Prostate gland (tissue), 2 donors: ENCODE measurements around the gene FAM53C. TPM values are rescaled to one million over a fixed set of nuclear protein-coding genes. Genes with fewer than 3 reads are reported as not detected.

Source experiments
- DNase-seq: peaks from one replicate; pipeline ENCODE4 v3.0.0-alpha.2; 2019; ENCODE audit warnings: low spot score
- H3K27ac ChIP-seq, 2 donors: fragments of 200-600 bp; sonication (generic); 2 replicates each; pipeline ENCODE4 v1.5.1; 2017 to 2019
- H3K27me3 ChIP-seq: fragments of 200-600 bp; sonication (generic); replicated peaks from 2 replicates; pipeline ENCODE4 v1.5.1; 2019; ENCODE audit not compliant: insufficient read depth
- H3K36me3 ChIP-seq, 2 donors: fragments of 200-600 bp; sonication (generic); 1 replicate in 1 of 2; 2 replicates in 1 of 2; pipeline versions ENCODE4 v1.5.1 to v1.8.1; 2017 to 2019
- H3K4me1 ChIP-seq: fragments of 200-600 bp; sonication (generic); replicated peaks from 2 replicates; pipeline ENCODE4 v1.5.1; 2019
- H3K4me3 ChIP-seq, 2 donors: fragments of 200-600 bp; sonication (generic); 2 replicates each; pipeline ENCODE4 v1.5.1; 2017 to 2019
- H3K9me3 ChIP-seq: fragments of 200-600 bp; sonication (generic); 2 replicates; pipeline ENCODE4 v1.5.1; 2017
- POLR2A ChIP-seq: fragments of 450-650 bp; IDR thresholded peaks from one replicate; pipeline ENCODE4 v1.6.1; 2016; ENCODE audit warnings: antibody characterized with exemption, mild to moderate bottlenecking
- POLR2AphosphoS5 ChIP-seq: sonication (generic); formaldehyde crosslinking; IDR thresholded peaks from one replicate; pipeline ENCODE4 v1.6.1; 2017; ENCODE audit warnings: antibody characterized with exemption
- WGBS: methylation state at CpG from one replicate; pipeline ENCODE4 v1.1.5; 2018; 5-methylcytosine and 5-hydroxymethylcytosine counted together
- intact Hi-C: fragments of 100-400 bp; cut with DNase I; formaldehyde crosslinking; loops from one replicate; pipeline ENCODE4 v1.14.2; 2022
- total RNA-seq, 2 donors: library from RNA; depleted of rRNA; stranded (reverse); fragments of >200 nt; gene quantifications; one replicate each; pipeline ENCODE4 v1.1.0, GENCODE V29; 2016
- TF ChIP-seq, protein P1 (sequence below), 4 experiments: fragments of 200-600 bp in 2 of 4; fragments of 450-650 bp in 2 of 4; sonication (generic) in 2 of 4; IDR thresholded peaks; 1 replicate in 3 of 4; 2 replicates in 1 of 4; pipeline ENCODE4 v1.5.1; 2016 to 2019; ENCODE audit warnings: antibody characterized with exemption in 4 of 4, mild to moderate bottlenecking in 2 of 4, moderate library complexity in 2 of 4

The FAM53C gene
- total RNA-seq, 2 donors from 2014 or later = 32.9 to 81.0 TPM

DNA sequence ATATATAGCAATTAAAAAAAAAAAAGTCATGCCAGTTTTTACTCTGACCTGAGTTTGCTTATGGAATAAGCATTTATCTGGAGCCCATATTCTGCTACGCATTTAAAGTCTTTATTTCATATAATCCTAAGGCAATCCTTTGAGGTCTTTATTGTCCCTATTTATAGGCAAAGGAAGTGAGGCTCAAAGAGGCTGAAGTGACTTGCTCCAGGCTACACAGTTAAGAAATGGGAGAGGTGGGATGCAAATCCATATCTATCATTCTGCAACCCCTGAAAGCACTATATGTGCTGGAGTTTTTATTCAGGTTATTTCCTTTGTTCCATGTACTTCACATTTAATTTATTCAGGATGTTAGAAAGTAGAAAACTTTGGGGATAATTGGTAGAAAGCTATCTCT is 26.5 kb downstream of the FAM53C start:
- no peaks in the 10 kb centered on the region for H3K9me3 ChIP-seq
- no peak for TF ChIP-seq POLR2A
- TF ChIP-seq POLR2AphosphoS5 = no peak
- TF ChIP-seq, protein P1, sequence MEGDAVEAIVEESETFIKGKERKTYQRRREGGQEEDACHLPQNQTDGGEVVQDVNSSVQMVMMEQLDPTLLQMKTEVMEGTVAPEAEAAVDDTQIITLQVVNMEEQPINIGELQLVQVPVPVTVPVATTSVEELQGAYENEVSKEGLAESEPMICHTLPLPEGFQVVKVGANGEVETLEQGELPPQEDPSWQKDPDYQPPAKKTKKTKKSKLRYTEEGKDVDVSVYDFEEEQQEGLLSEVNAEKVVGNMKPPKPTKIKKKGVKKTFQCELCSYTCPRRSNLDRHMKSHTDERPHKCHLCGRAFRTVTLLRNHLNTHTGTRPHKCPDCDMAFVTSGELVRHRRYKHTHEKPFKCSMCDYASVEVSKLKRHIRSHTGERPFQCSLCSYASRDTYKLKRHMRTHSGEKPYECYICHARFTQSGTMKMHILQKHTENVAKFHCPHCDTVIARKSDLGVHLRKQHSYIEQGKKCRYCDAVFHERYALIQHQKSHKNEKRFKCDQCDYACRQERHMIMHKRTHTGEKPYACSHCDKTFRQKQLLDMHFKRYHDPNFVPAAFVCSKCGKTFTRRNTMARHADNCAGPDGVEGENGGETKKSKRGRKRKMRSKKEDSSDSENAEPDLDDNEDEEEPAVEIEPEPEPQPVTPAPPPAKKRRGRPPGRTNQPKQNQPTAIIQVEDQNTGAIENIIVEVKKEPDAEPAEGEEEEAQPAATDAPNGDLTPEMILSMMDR (IDR thresholded peaks at IDR 0.05) = no peak
- DNase-seq = no peak
- no peaks in the 10 kb centered on the region for H3K4me1 ChIP-seq
- H3K27me3 ChIP-seq = no peaks in the 10 kb centered on the region
- H3K27ac ChIP-seq = no peak overlapping the region
- H3K4me3 ChIP-seq = no peak overlapping the region
- intact Hi-C loops = no loop called here
- no peaks in the 10 kb centered on the region for H3K36me3 ChIP-seq
- WGBS = 85% methylated on average over 1 of the region's 1 CpG

DNA sequence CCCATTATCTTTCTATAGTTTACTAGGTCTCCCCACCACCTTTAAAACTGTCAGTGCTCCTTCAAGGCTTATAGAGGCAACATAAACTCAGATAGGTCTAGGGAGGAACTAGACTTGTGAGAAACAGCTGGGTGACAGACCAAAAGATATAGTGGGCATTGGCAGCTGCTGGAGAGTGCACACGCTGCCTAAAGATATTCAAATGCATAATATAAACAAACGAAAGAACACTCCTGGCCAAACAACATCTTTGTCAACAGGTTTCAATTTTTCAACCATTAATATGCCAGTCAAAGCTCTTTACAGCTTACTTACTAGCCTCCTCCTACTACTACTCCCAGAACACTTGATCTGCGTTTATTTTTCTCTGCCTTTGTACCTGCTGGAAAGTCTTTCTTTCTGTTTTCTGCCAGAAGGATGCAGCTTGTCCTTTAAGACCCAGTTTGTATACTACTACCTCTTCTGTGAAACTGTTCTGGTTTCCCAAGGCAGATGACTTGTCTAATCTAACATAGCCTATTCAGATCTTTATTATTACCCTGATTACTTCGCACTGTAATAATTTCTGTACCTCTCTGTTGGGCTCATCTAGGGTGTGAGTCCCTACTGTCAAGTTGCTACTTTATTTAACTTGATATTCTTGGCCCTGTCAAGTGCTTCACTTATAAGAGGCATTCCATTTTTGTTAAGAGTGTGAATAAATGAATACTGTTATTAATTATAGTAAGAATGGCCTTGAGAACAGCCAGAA is 28.7 kb downstream of the FAM53C start:
- Histone ChIP-seq H3K36me3 (no peaks in the 10 kb centered on the region), H3K27ac (peak overlapping the region; percentile 3 to 34), H3K4me3 (no peak overlapping the region), H3K9me3 (no peaks in the 10 kb centered on the region), H3K27me3 (no peaks in the 10 kb centered on the region), H3K4me1 (no peaks in the 10 kb centered on the region)
- intact Hi-C loops = no loop called here
- no peak for TF ChIP-seq POLR2A
- TF ChIP-seq, protein P1 (IDR thresholded peaks at IDR 0.05) = no peak
- peak; percentile 53 for TF ChIP-seq POLR2AphosphoS5
- DNase-seq = no peak
- WGBS = 30% methylated on average over 4 of the region's 4 CpGs

DNA sequence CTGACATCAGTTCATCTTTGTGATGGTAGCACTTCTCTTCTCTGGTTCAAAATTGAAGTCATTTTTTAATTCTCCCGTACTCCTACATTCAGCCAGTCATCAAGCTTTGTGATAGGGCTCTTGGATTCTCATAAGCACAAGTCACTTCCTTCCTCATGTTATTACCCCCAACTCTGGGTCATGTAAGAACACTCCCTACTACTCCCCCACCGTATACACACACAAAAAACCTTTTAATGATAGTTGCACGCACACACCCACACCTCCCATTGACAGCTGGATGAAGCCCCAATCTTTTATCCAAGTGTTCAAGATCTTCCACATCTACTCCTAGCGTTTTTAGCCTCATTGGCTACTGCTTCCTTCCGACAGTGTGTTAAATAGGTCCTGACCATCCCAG is 31.2 kb downstream of the FAM53C start:
- no peaks in the 10 kb centered on the region for H3K36me3 ChIP-seq
- no peaks in the 10 kb centered on the region for H3K9me3 ChIP-seq
- TF ChIP-seq POLR2AphosphoS5 (no peak), POLR2A (no peak)
- TF ChIP-seq, protein P1 (IDR thresholded peaks at IDR 0.05) = no peak
- H3K27ac ChIP-seq = no peak overlapping the region
- DNase-seq = no peak
- intact Hi-C loops = no loop called here
- no peaks in the 10 kb centered on the region for H3K4me1 ChIP-seq
- no peaks in the 10 kb centered on the region for H3K27me3 ChIP-seq
- no peak overlapping the region for H3K4me3 ChIP-seq
- WGBS = 75% methylated on average over 5 of the region's 5 CpGs

DNA sequence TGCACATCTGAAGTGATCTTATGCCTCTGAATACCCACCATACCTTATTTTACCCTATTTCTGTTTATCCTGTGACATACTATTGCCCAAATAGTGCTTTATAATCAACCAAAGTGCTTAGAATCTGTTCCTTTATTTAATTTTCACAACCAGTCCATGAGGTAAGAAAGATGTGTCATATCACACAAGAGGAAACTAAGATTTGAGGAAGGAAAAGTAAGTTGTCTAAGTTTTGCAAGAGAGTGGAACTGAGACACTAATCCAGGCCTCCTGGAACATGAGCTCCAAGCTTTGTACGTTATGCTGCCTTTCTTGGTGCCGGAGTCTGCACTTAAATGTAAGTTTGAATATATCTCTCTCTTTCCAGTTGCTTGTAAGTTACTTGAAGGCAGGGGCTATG is 31.6 kb downstream of the FAM53C start:
- intact Hi-C loops = no loop called here
- no peaks in the 10 kb centered on the region for H3K9me3 ChIP-seq
- no peak overlapping the region for H3K4me3 ChIP-seq
- no peaks in the 10 kb centered on the region for H3K36me3 ChIP-seq
- no peak overlapping the region for H3K27ac ChIP-seq
- TF ChIP-seq POLR2A (no peak), POLR2AphosphoS5 (no peak)
- TF ChIP-seq, protein P1 (IDR thresholded peaks at IDR 0.05) = no peak
- 80% methylated on average over 2 of the region's 2 CpGs for WGBS
- no peaks in the 10 kb centered on the region for H3K27me3 ChIP-seq
- no peak for DNase-seq
- no peaks in the 10 kb centered on the region for H3K4me1 ChIP-seq

DNA sequence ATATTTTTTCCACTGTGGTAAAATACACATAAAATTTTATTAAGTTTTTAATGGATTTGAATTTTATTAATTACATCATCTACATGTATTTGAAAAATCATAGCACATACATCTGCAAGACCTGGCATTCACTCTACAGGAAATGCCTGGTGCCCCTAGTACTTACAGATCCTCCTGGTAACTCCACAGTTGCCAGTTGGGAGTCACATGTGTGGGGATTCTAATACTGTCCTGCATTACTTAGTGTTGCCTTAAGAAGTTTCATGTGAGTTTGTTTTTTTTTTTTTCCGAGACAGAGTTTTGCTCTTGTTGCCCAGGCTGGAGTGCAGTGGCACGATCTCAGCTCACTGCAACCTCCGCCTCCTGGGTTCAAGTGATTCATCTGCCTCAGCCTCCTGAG is 32.5 kb downstream of the FAM53C start:
- Histone ChIP-seq H3K4me3 (no peak overlapping the region), H3K9me3 (no peaks in the 10 kb centered on the region), H3K27ac (no peak overlapping the region), H3K36me3 (no peaks in the 10 kb centered on the region), H3K27me3 (no peaks in the 10 kb centered on the region), H3K4me1 (no peaks in the 10 kb centered on the region)
- intact Hi-C loops = no loop called here
- 87% methylated on average over 3 of the region's 3 CpGs for WGBS
- no peak for DNase-seq
- TF ChIP-seq, protein P1 (IDR thresholded peaks at IDR 0.05) = no peak
- no peak for TF ChIP-seq POLR2A
- no peak for TF ChIP-seq POLR2AphosphoS5
